AML-193 (cell line): ENCODE results near the gene HBA1.
"Not testable (repeated sequence)": the region's sequence is repeated elsewhere in the genome, so short reads cannot be mapped to it uniquely, and the experiment has no call there.

Source experiments
- DNase-seq, 2 experiments: peaks; one replicate each; lab custom pipeline; 2025; lab: John Stamatoyannopoulos, UW

HBA1 gene

DNA sequence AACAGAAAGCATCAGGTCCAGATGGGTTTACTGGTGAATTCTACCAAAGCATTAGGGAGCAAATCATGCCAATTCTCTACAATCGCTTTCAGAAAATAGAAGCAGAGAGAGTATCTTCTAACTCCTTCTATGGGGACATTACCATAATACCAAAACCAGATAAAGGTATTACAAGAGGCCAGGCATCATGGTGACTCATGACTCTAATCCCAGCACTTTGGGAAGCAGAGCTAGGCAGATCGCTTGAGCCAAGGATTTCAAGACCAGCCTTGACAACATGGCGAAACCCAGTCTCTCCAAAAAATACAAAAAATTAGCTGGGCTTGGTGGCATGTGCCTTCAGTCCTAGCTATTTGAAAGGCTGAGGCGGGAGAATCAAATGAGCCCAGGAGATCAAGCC lies 26.8 kb downstream of the HBA1 start:
- no peak for DNase-seq

DNA sequence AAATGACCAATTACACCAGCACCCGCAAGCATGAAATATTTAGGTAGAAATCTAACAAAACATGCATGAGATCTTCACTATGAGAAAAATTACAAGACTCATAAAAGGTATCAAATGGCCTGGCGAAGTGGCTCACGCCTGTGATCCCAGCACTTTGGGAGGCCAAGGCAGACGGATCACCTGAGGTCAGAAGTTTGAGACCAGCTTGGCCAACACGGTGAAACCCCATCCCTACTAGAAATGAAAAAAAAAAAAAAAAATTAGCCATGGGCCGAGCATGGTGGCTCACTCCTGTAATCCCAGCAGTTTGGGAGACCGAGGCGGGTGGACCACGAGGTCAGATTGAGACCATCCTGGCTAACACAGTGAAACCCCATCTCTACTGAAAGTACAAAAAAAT lies 27.6 kb downstream of the HBA1 start:
- not testable (repeated sequence) for DNase-seq

DNA sequence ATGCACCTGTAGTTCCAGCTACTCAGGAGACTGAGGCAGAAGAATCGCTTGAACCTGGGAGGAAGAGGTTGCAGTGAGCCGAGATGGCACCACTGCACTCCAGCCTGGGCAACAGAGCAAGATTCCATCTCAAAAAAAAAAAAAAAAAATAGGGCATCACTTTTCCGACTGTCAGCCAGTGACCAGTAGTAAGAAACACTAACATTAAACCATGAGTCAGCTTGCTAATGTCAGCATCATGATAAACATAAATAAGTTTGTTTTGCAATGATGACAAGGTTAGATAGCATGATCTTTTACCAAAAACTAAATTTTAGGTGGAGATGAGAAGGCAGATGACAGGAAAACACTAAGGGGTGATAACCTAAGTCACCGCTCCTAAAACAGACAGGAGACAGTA lies 32.9 kb downstream of the HBA1 start:
- not testable (repeated sequence) for DNase-seq

DNA sequence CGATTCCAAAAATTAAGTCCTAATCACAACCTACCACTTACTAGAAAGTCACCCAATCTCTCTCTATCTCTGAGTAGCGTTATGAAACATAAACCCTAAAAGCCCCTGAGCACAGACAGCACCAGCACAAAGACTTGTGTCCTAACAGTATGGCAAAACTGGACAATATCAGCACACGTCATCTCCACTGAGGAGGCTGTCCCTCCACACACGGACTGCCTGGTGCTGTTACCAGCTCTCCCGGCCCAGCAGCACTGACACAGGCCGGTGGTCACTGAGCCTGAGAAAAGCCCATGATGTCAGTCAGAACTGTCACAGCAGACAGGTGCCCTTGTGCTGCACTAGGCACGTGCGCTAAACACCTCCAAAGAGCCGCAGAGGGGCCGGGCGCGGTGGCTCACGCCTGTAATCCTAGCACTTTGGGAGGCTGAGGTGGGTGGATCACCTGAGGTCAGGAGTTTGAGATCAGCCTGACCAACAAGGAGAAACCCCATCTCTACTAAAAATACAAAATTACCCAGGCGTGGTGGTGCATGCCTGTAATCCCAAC lies 35.2 kb downstream of the HBA1 start:
- not testable (repeated sequence) for DNase-seq

DNA sequence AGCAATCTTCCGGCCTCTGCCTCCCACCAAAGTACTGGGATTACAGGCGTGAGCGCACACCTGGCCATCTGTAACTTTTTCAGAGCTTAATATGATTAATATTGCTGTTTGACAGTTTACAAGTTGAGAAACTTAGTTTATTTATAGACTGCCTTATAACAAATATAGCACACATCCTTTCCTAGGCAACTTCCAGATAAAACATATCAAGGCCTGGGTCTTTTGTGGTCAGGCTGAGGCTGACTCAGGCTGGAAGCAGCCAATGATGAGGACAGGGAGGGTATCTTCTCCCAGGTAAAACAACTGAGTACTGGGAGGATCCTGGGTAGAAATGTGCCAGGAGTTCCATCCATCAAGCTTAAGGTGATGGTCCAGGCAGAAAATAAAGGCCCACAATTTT lies 36.5 kb downstream of the HBA1 start:
- DNase-seq: no peak

DNA sequence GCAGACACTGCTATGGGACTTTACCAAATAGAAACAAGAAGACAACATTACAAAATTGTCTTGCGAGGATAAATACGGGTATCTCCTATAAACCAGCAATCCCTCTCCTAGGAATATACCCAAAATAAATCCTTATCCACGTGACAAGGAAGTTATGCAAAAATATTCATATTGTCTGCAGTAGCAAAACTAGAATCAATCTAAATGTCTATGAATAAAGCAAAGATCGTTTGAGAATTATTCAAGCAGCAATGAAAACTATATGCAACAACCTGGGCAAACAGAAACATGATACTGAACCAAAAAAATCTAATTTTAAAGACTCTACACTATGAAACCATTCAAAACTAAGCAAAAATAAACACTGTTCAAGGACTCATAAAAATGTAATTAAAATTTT lies 43.5 kb downstream of the HBA1 start:
- DNase-seq: no peak
